Measurements from ENCODE around the gene CPNE7.
"Not testable (repeated sequence)": the region's sequence is repeated elsewhere in the genome, so short reads cannot be mapped to it uniquely, and the experiment has no call there.

Gene CPNE7

DNA sequence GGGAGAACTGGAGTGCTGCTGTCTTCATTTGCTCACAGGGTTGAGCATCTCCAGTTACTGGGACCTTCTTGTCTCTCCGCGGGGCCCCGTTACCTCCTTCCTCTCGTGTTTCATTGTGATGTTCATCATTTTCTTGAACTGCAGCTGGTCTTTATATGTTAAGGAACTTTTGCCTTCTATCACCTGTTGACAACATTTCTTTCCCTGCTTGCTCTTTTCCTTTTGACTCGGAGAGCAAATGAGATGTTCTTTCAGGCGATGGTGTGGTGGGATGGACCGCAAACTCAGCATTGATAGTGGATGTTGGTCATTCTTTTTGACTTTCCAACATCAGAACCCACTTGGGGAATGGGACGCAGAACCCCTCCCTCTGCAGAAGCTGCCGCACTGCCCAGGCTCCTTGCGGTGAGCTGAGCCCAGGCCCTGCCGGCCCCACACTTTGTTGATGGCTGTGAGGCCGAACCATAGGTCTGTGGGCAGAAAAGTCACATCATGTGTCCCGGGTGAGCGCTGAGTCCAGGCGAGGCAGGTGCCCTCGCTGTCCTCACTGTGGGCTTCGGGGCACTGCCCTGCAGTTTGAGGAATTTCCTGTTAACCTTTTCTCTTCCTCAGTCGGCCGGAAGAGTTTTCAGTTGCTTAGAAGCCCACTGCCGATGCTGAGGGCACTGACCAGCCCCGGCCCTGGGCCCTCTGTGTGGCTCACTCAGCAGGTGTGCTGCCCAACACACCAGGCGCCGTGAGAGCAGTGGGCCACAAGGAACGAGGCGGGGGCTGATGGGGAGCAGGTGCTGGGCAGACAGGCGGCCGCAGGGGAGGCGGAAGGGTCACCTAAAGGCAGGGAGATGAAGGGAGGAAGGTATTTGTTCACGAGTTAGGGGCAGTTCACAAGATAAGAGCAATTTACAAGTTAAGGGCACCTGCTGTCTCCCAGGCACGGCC, 7.6 kb upstream of the CPNE7 start:
- no peak for DNase-seq (ENCODE audit: low read depth)

DNA sequence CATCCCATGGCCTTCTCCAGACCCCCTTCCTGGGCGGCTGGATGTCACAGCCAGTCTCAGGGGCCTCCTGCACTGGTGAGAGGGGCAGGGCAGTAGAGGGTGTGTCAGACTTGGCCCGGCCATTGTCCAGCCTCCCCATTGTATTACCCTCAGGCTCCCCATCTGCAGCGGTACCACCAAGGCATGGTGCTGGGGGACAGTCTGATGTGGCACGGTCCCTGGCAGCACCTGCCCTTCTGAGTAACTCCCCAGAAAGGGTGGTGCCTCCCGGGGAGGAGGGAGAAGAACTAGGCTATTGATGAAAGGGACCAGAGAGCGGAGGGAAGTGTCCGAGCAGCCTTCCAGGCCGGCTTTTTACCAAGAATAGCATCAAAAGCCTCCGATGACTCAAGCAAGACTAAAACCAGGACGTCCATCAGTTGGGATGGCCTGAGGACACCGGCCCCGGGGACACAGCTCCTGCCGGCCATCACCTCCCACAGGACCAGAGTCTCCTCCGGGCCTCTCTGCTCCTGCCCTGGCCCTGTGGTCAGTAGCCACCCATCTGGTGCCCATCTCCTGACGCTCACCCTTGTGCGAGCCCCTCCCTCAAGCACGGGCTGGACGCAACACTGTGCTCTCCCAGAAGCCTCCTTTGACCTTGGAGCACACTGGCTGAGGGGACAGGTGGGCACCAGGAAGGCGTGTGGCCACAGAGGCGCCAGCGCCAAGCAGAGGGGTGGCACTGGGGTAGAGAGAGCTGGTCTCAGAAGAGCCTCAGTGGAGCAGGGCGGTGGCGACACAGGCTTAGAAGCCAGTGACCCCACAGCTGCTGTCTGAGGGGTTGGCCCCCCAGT, 5.8 kb upstream of the CPNE7 start:
- no peak for DNase-seq (ENCODE audit: low read depth)

DNA sequence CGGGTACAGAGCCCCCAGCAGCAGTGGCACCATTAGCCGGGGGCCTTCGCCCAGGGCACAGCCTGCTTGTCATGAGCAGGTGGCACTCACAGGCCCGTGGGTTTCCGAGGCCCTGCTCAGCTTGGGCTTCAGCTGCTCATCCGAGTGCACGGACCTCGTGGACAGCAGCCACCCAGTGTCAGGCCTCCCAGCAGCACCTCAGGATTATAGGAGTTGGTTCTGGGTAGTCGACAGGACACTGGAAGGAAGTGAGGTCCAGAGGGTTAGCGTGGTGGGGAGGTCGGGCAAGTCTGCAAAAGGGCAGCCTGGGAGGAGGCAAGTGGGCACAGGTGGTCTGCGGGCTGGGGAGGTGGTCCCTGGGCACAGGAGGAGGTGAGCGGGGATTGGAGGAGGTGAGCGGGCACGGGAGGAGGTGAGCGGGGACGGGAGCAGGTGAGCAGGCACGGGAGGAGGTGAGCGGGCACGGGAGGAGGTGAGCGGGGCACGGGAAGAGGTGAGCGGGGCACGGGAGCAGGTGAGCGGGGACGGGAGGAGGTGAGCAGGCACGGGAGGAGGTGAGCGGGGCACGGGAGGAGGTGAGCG, 5.1 kb upstream of the CPNE7 start:
- DNase-seq (ENCODE audit: low read depth) = no peak

DNA sequence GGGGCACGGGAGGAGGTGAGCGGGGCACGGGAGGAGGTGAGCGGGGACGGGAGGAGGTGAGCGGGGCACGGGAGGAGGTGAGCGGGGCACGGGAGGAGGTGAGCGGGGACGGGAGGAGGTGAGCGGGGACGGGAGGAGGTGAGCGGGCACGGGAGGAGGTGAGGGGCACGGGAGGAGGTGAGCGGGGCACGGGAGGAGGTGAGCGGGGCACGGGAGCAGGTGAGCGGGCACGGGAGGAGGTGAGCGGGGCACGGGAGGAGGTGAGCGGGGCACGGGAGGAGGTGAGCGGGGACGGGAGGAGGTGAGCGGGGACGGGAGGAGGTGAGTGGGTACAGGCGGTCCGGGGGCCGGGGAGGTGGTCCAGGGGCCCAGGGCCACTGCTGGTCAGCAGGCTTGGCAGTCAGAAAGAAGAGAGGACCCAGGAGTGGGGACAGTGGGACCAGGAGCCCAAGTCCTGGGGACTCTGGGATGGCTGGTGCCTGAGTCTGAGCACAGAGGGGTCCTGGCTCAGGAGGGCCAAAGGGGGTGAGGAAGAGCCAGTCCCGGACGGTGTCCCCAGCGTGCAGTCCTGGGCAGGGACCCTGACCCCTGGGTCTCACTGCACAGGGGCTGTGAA, 4.5 kb upstream of the CPNE7 start:
- DNase-seq (ENCODE audit: low read depth) = not testable (repeated sequence)

DNA sequence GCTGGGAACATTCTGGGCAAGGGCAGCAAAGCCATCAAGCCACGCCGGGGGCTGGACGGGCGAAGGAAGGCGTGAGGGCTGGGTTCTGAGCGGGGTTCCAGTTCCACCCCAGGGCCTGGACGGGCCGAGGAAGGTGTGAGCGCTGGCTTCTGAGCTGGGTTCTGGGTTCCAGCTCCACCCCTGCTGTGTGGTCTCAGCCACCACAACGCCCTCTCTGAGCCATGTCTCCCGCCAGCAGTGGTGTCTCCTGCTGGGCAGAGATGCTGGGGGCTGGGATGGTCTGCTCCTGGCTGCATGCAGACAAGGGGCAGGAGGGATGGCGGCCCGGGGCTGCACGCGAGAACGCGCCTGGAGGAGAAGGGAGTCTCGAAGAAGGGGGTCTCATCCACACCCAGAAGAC, 3.9 kb upstream of the CPNE7 start:
- DNase-seq (ENCODE audit: low read depth) = no peak

DNA sequence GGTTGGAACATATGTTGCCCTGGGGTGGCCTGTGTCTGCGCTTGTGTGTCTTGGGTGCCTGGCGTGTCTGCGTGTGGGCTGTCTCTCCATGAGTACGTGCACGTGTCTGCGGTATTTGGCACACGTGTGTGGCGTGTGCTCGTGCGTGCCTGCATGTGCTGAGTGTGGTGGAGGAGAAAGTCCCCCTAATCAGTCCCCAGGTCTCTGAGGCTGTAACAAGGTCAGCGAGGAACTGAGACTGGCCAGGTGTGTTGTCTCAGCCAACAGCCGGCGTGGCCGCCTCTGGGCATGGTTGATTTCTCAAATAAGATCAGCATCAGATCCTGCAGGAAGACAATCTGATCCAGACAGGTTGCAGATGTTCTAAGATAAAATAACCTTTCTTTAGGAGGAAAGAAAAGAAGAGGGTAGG, 3.5 kb upstream of the CPNE7 start:
- DNase-seq (ENCODE audit: low read depth) = no peak

DNA sequence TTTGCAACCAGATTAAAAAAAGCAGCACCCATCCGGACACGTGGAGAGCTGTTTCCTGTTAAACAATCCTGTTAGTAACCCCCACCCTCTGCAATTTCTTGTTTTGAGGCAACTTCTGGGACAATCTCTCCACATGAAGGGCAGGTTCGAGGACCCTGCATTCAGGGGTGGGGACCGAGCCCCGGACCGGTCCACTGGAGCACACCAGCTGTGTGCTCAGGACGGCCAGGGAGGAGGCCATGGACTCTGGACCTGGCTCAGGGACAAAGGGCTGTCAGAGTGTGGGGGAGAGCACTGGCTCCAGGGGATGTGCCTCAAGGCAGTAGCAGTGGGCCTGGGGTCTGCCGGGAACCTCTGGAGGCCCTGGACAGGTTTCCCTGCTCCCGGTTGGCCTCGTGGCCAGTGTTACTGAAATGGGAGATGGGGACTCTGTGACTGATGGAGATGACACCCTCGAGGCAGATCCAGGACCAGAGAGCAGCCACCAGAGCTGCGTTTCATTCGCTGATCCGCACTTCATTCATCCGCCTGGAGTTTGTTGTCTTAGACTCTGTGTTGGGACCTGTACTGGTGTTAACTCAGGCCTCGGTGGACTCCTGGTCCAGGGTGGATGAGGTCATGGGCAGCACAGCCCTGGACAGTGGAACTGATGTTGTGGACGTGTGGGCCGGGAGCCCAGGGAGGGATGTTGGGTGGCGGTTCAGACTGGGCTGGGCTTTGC, 2.9 kb upstream of the CPNE7 start:
- no peak for DNase-seq (ENCODE audit: low read depth)

DNA sequence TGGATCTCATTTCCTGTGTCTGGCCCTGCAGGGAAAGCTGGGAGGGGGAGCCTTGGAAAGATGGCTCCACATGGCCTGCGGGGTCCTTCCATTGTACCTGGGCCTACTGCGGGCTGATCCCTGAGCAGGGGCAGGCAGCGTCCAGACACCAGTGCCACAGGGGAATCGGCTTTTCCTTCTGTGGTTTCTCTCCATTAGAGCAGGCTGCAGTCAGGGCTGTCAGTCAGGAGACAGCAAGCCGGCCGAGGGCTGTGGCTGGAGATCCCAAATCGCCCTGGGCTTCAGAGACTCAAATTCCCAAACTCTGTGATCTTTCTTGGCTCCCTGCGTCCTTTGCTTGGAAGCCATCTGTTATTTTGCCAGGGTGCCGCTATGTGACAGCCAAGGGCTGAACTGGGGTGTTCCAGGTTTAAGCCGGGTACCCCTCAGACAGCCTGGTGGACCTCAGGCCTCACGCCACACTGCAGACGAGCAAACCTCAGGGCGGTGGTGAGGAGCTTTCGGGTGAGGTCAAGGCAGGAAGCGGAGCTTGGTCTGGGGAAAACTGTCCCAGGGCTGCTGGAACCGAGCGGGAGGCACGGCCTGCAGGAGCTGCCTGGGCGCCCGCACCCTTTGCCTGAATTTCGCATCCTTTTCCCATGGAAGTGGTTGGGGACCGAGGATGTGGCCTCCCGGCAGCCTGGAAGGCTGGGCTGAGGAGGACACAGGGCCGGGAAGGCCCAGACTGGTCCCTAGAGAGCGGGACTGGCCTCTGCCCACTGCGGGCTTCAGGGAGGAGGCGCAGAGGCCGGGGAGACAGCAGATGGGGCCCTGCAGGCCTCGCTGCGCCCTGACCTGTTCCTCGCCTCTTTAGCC, 1.5 kb upstream of the CPNE7 start:
- no peak for DNase-seq (ENCODE audit: low read depth)

DNA sequence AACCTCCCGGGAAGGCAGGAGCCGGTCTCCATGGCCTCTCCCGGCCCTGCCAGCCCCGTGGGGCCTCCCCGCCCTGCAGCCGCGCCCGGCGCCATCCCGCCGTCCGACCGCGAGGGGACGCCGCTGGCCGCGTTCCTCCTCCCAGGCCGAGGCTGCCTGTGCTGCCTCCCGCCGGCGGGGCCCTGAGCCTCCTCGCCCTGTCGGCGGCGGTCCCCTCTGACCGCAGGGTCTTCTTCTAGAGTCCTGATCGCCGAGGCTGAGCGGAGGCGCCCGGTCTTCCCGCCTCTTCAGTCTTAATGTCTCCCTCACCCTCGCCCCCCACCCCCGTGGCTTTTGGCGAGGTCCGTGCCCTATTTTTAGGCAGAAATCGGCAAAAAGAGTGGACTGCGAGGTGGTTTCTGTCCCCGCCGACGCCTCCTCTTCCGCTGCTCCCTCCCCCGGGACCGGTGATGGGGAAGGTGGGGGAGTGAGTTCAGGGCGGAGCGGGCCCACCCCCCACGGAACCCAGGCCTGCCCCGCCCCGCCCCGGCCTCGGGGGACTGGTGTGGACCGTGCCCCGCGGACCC, 794 bp upstream of the CPNE7 start:
- DNase-seq (ENCODE audit: low read depth) = peak; percentile 86

DNA sequence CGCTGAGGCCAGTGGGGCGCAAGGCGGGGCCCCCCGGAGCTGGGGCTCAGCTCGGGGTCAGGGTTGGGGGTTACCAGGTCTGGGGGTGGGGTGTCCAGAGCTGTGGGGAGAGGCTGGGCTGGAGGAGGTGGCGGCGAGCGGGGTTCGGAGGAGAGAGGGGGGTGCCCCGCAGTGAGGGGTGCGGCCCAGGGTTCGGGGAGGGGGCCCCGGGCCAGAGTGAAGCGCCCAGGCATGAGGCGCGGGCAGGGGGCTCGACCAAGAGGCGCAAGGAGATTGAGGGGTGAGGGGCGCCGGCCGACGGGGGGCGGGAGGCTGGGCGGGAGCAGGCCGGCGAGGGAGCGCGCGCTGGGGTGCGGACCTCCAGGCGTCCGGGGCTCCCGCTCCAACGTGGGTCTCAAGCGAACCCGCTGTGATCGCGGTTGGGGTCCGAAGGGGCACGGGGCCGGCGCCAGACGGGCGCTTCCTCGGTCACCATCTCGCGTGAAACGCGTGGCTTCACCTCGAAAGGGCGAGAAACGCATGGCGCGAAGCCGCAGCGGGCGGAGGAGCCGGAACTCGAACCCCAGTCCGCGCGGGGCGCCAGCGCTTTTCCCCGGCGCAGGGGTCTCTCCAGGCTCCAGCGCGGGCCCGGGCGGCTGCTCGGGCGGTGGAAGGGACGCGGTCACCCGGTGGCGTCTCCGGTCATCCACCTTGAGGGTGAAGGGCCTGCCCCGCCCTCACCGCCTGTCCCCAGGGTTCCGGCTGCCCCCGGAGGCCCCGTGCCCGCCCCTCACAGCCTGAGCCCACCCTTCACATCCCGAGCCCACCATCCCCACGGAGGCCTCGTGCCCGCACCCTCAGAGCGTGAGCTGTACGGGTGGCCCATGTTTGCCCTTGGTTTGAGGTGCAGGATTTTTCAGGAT, 846 bp downstream of the CPNE7 start:
- DNase-seq (ENCODE audit: low read depth) = no peak

DNA sequence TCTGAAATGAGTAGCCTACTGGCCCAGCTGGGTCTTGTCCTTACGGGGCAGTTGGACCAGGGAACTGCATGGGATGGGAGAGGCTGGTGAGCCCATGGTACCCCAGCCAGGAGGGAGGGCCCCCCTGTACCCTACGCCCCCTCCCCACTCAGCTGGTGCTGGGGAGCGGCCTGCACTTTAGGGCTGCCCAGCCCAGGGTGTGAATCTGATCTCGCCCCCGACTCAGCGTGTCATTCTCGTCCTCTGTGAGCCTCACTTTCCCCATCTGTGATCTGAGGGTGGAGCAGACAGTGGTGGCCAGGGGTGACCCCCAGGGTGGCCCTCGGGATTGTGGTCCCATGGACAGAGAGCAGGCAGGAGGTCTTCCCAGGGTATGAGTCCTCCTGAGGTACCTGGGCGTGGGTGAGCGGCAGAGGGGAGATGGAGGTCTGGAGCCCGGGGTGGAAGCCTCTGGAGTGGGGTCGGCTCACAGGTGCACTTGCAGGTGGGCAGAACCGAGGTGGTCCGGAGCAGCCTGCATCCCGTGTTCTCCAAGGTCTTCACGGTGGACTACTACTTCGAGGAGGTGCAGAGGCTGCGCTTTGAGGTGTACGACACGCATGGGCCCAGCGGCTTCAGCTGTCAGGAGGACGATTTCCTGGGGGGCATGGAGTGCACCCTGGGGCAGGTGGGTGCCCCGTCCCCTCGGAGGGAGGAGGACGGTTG, 1.6 kb downstream of the CPNE7 start:
- no peak for DNase-seq (ENCODE audit: low read depth)

DNA sequence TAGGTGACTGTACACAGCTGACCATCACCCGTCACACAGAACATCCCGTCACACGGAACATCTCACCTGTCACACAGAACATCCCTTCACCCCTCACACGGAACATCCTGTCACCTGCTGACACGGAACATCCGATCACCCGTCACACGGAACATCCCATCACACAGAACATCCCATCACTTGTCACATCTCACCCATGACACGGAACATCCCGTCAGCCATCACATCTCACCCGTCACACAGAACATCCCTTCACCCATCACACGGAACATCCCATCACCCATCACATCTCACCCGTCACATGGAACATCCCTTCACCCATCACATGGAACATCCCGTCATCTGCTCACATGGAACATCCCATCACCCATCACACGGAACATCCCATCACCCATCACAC, 3.8 kb downstream of the CPNE7 start:
- DNase-seq (ENCODE audit: low read depth) = no peak

DNA sequence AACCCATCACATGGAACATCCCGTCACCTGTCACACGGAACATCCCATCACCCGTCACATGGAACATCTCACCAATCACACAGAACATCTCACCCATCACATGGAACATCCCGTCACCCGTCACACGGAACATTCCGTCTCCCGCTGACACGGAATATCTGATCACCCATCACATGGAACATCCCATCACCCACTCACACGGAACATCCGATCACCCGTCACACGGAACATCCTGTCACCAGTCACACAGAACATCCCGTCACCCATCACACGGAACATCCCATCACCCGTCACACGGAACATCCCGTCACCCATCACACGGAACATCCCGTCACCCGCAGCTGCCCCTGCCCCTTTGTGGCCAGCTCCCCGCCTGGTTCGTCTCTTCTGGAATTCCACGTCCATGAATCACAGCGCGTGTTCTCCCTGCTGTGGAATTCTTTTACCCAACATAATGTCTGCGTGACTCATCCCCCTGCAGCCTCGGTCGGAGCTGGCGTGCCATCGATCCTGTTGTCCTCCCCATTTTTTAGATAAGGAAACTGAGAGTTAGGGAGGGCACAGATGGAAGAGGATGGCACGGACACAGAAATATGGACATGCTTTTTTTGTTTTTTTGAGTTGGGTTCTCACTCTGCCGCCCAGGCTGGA, 5.6 kb downstream of the CPNE7 start:
- peak; percentile 100 for DNase-seq (ENCODE audit: low read depth)

DNA sequence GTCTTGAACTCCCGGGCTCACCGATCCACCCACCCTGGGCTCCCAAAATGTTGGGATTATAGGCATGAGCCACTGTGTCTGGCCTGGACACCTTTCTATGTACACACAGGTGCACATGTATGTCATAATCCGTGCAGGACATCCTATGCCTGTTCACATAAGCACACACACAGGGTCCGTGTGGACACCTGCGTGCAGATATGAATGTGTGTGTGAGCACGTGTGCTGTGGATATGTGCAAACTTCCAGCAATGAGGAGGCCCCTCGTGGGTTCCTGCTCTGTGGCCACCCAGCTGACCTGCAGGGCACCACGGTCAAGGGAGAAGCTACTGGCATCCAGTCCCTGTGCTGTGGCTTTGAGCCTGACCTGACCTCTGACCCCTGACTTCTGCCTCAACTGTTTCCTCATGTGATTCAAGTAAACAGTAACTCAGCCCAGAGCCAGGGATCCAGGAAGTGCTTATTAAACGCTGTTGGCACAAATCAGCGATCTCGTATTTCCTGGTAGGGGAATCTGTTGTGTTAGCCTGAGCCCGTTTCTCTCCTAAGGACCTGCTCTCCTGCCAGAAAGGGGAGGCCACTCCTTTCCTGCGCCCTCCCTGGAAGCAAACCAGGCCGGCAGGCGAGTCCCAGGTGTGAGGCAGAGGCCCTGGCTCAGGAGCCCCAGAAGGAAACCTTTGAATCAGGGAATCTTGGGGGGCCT, 6.5 kb downstream of the CPNE7 start:
- DNase-seq (ENCODE audit: low read depth) = peak; percentile 72

DNA sequence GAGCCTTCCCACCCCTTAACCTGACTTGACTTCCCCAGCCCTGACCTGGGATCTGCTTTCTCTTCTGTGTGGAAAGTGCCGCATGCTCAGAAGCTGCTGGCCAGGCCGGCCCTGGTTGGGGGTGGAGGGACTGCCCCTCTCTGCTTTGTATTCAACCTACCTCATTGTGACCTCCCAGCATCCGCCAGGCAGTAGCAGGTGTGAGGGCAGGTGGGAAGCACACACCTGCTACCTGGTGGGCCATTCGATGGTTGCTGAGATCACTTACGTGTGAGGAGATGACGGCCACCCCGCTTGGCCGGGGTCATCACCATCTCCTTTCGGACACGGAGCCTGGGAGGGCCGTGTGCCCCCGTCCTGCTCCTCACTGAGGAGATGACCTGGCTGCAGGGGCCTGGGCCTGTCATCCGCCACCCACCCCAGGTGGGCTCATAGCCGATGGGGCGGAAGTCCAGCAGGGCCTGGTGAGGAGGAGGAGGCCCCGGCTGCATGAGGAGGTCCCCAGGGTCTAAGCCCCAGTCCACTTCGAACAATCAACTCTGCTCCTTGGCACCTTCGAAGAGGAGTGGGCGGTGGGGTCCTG, 7.1 kb downstream of the CPNE7 start:
- no peak for DNase-seq (ENCODE audit: low read depth)

DNA sequence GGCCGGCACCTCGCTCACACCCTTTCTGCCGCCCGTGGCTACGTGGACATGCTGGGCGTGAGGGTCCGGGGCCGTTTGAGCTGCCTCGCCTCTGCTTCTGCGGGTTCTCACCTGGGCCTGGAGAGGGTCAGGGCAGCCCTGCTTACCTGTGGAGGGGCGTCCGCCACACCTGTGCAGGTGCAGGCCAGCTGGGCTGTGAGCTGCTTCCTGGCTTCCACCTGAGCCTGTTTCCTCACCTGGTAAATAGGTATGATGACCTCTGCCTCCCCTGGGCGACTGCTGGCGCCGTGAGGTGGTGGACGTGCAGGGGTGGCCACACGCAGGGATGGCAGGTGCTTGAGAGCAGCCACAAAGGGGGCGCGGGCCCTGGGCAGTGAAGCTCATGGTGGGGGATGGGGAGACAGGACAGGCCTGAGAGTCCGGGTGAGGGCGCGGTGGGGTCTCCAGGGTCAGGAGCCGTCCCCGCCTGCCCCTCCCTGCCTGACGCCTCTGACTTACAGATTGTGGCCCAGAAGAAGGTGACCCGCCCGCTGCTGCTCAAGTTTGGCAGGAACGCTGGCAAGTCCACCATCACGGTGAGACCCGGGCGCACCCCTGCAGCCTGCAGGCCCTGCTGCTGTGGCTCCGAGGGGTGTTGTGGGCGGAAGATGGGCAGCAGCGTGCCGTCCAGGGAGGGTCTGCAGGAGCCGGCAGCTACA, 7.8 kb downstream of the CPNE7 start:
- DNase-seq (ENCODE audit: low read depth) = no peak

Measured in ELR (cell line).